Measurements from ENCODE around the gene OBSCN. TPM values are rescaled to one million over a fixed set of nuclear protein-coding genes. Genes with fewer than 3 reads are reported as not detected.

OBSCN gene
- total and polyA plus RNA-seq, 2 of the 13 experiments (the other 11 are each of a cell fraction or from before 2014, with no cell fraction given), result 0.20 TPM

- TF ChIP-seq ZNF407 (CRISPR knock-in tag; IDR thresholded peaks at IDR 0.05; ENCODE audit: not compliant biosample characterization) (no peak), ZNF737 (CRISPR knock-in tag; IDR thresholded peaks at IDR 0.05; ENCODE audit: borderline replicate concordance) (no peak), NBN (conservative IDR thresholded peaks at IDR 0.05) (no peak), NFKB2 (CRISPR knock-in tag; IDR thresholded peaks at IDR 0.05; ENCODE audit: borderline replicate concordance) (no peak), ARNT2 (CRISPR knock-in tag; IDR thresholded peaks at IDR 0.05; ENCODE audit: low read depth) (no peak), ZNF781 (CRISPR knock-in tag; IDR thresholded peaks at IDR 0.05; ENCODE audit: borderline replicate concordance, not compliant biosample characterization) (no peak), FOSL1 (CRISPR knock-in tag; IDR thresholded peaks at IDR 0.05; ENCODE audit: borderline replicate concordance) (no peak), ZNF746 (CRISPR knock-in tag; IDR thresholded peaks at IDR 0.05) (no peak)
- TF ChIP-seq, protein P1, sequence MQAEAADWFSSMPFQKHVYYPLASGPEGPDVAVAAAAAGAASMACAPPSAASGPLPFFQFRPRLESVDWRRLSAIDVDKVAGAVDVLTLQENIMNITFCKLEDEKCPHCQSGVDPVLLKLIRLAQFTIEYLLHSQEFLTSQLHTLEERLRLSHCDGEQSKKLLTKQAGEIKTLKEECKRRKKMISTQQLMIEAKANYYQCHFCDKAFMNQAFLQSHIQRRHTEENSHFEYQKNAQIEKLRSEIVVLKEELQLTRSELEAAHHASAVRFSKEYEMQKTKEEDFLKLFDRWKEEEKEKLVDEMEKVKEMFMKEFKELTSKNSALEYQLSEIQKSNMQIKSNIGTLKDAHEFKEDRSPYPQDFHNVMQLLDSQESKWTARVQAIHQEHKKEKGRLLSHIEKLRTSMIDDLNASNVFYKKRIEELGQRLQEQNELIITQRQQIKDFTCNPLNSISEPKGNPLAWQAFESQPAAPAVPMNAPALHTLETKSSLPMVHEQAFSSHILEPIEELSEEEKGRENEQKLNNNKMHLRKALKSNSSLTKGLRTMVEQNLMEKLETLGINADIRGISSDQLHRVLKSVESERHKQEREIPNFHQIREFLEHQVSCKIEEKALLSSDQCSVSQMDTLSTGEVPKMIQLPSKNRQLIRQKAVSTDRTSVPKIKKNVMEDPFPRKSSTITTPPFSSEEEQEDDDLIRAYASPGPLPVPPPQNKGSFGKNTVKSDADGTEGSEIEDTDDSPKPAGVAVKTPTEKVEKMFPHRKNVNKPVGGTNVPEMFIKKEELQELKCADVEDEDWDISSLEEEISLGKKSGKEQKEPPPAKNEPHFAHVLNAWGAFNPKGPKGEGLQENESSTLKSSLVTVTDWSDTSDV (CRISPR knock-in tag; IDR thresholded peaks at IDR 0.05), result no peak
- TF ChIP-seq, protein P2, sequence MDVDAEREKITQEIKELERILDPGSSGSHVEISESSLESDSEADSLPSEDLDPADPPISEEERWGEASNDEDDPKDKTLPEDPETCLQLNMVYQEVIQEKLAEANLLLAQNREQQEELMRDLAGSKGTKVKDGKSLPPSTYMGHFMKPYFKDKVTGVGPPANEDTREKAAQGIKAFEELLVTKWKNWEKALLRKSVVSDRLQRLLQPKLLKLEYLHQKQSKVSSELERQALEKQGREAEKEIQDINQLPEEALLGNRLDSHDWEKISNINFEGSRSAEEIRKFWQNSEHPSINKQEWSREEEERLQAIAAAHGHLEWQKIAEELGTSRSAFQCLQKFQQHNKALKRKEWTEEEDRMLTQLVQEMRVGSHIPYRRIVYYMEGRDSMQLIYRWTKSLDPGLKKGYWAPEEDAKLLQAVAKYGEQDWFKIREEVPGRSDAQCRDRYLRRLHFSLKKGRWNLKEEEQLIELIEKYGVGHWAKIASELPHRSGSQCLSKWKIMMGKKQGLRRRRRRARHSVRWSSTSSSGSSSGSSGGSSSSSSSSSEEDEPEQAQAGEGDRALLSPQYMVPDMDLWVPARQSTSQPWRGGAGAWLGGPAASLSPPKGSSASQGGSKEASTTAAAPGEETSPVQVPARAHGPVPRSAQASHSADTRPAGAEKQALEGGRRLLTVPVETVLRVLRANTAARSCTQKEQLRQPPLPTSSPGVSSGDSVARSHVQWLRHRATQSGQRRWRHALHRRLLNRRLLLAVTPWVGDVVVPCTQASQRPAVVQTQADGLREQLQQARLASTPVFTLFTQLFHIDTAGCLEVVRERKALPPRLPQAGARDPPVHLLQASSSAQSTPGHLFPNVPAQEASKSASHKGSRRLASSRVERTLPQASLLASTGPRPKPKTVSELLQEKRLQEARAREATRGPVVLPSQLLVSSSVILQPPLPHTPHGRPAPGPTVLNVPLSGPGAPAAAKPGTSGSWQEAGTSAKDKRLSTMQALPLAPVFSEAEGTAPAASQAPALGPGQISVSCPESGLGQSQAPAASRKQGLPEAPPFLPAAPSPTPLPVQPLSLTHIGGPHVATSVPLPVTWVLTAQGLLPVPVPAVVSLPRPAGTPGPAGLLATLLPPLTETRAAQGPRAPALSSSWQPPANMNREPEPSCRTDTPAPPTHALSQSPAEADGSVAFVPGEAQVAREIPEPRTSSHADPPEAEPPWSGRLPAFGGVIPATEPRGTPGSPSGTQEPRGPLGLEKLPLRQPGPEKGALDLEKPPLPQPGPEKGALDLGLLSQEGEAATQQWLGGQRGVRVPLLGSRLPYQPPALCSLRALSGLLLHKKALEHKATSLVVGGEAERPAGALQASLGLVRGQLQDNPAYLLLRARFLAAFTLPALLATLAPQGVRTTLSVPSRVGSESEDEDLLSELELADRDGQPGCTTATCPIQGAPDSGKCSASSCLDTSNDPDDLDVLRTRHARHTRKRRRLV (CRISPR knock-in tag; IDR thresholded peaks at IDR 0.05), result no peak
These were observed 138.9 kb downstream of the OBSCN start (continued) for GRCh38 chr1:228346731-228347130.
